GM18870 (cell line): ENCODE results near the gene HS1BP3.

Experiments used
- ATAC-seq: cut with Tn5 transposase; IDR thresholded peaks from one replicate; pipeline ENCODE4 v1.9.1; 2021; ENCODE audit warnings: moderate library complexity; ENCODE audit not compliant: unreplicated experiment

Gene HS1BP3

GRCh38 chr2:20588918-20589871 lies 61.7 kb downstream of the HS1BP3 start:
- ATAC-seq: no peak

- ATAC-seq: no peak
These were observed 64.9 kb downstream of the HS1BP3 start for GRCh38 chr2:20585710-20586594.

GRCh38 chr2:20585359-20585709 lies 65.6 kb downstream of the HS1BP3 start:
- no peak for ATAC-seq

GRCh38 chr2:20584399-20585358 lies 66.2 kb downstream of the HS1BP3 start:
- no peak for ATAC-seq

GRCh38 chr2:20584045-20584398 lies 66.9 kb downstream of the HS1BP3 start:
- ATAC-seq: no peak

- ATAC-seq: no peak
These were observed 67.4 kb downstream of the HS1BP3 start for GRCh38 chr2:20583425-20583881.

- ATAC-seq: no peak
These were observed 68.2 kb downstream of the HS1BP3 start for GRCh38 chr2:20582600-20583221.

- no peak for ATAC-seq
These were observed 70.0 kb downstream of the HS1BP3 start for GRCh38 chr2:20580690-20581437.

GRCh38 chr2:20579866-20580265 lies 71.0 kb downstream of the HS1BP3 start:
- ATAC-seq: no peak

- peak; percentile 51 for ATAC-seq
These were observed 71.7 kb downstream of the HS1BP3 start for GRCh38 chr2:20578895-20579825.

GRCh38 chr2:20578266-20578894 lies 72.5 kb downstream of the HS1BP3 start:
- no peak for ATAC-seq

- ATAC-seq: no peak
These were observed 73.2 kb downstream of the HS1BP3 start for GRCh38 chr2:20577495-20578235.

GRCh38 chr2:20576598-20577115 lies 74.2 kb downstream of the HS1BP3 start:
- peak; percentile 80 for ATAC-seq

GRCh38 chr2:20575935-20576597 lies 74.8 kb downstream of the HS1BP3 start:
- ATAC-seq: no peak

- no peak for ATAC-seq
These were observed 75.5 kb downstream of the HS1BP3 start for GRCh38 chr2:20575414-20575813.

- ATAC-seq: no peak
These were observed 76.0 kb downstream of the HS1BP3 start for GRCh38 chr2:20574930-20575329.
